HEK293T (cell line): ENCODE measurements around the gene FOXP2.

ENCODE experiments used
- BHLHE40 ChIP-seq: fragments of 450-650 bp; IDR thresholded peaks from 2 replicates; pipeline ENCODE4 v1.6.1; 2016; ENCODE audit warnings: mild to moderate bottlenecking, moderate library complexity, borderline replicate concordance
- CTBP1 ChIP-seq: fragments of 450-650 bp; IDR thresholded peaks from 2 replicates; pipeline ENCODE4 v1.6.1; 2016; ENCODE audit warnings: borderline replicate concordance
- ELF4 ChIP-seq: fragments of 450-650 bp; IDR thresholded peaks from 2 replicates; pipeline ENCODE4 v1.6.1; 2017; ENCODE audit warnings: antibody characterized with exemption
- FOXA1 ChIP-seq: fragments of 450-650 bp; IDR thresholded peaks from 2 replicates; pipeline ENCODE4 v1.6.1; 2016; ENCODE audit warnings: mild to moderate bottlenecking
- FOXM1 ChIP-seq: fragments of 450-650 bp; IDR thresholded peaks from 2 replicates; pipeline ENCODE4 v1.6.1; 2017; ENCODE audit warnings: mild to moderate bottlenecking, borderline replicate concordance
- LEF1 ChIP-seq: fragments of 450-650 bp; IDR thresholded peaks from 2 replicates; pipeline ENCODE4 v1.6.1; 2017; ENCODE audit warnings: mild to moderate bottlenecking, borderline replicate concordance
- NFRKB ChIP-seq: fragments of 450-650 bp; IDR thresholded peaks from 2 replicates; pipeline ENCODE4 v1.6.1; 2016; ENCODE audit warnings: mild to moderate bottlenecking, moderate library complexity
- PKNOX1 ChIP-seq: fragments of 450-650 bp; IDR thresholded peaks from 2 replicates; pipeline ENCODE4 v1.6.1; 2016
- SP1 ChIP-seq: fragments of 450-650 bp; IDR thresholded peaks from 2 replicates; pipeline ENCODE4 v1.6.1; 2017

GRCh38 chr7:114405427-114405826 is 9.2 kb upstream of the FOXP2 start:
- TF ChIP-seq LEF1 (no peak), ELF4 (no peak), NFRKB (no peak), PKNOX1 (no peak), FOXM1 (no peak), BHLHE40 (no peak), SP1 (no peak), FOXA1 (no peak), CTBP1 (no peak)
